ENCODE data around the gene MYO1D. TPM values are rescaled to one million over a fixed set of nuclear protein-coding genes. Genes with fewer than 3 reads are reported as not detected.

Gene MYO1D
- total and polyA plus RNA-seq, 2 of the 13 experiments (the other 11 are each of a cell fraction or from before 2014, with no cell fraction given): 13.2 to 17.3 TPM

DNA sequence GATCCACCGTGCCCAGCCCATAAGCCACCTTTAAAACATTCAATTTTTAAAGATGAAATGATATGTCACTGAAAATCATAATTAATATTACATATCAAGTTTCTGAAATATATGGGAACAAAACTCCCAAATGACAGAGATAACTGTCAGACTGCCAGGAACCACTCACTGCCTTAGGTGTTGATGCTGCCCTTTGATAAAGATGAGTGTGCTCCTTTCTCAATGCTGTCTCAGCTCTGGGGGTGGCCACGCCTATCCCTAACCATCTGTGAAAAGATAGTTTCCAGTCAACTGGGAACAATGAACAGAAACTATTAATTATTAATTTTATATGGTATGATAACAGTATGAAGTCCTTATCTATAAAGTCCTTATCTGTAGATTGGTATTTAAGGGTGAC lies 177.7 kb downstream of the MYO1D start (continued):
- TF ChIP-seq, protein P1, sequence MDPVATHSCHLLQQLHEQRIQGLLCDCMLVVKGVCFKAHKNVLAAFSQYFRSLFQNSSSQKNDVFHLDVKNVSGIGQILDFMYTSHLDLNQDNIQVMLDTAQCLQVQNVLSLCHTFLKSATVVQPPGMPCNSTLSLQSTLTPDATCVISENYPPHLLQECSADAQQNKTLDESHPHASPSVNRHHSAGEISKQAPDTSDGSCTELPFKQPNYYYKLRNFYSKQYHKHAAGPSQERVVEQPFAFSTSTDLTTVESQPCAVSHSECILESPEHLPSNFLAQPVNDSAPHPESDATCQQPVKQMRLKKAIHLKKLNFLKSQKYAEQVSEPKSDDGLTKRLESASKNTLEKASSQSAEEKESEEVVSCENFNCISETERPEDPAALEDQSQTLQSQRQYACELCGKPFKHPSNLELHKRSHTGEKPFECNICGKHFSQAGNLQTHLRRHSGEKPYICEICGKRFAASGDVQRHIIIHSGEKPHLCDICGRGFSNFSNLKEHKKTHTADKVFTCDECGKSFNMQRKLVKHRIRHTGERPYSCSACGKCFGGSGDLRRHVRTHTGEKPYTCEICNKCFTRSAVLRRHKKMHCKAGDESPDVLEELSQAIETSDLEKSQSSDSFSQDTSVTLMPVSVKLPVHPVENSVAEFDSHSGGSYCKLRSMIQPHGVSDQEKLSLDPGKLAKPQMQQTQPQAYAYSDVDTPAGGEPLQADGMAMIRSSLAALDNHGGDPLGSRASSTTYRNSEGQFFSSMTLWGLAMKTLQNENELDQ (CRISPR knock-in tag; IDR thresholded peaks at IDR 0.05; ENCODE audit: borderline replicate concordance): no peak
- TF ChIP-seq ZNF354B (CRISPR knock-in tag; IDR thresholded peaks at IDR 0.05): no peak

DNA sequence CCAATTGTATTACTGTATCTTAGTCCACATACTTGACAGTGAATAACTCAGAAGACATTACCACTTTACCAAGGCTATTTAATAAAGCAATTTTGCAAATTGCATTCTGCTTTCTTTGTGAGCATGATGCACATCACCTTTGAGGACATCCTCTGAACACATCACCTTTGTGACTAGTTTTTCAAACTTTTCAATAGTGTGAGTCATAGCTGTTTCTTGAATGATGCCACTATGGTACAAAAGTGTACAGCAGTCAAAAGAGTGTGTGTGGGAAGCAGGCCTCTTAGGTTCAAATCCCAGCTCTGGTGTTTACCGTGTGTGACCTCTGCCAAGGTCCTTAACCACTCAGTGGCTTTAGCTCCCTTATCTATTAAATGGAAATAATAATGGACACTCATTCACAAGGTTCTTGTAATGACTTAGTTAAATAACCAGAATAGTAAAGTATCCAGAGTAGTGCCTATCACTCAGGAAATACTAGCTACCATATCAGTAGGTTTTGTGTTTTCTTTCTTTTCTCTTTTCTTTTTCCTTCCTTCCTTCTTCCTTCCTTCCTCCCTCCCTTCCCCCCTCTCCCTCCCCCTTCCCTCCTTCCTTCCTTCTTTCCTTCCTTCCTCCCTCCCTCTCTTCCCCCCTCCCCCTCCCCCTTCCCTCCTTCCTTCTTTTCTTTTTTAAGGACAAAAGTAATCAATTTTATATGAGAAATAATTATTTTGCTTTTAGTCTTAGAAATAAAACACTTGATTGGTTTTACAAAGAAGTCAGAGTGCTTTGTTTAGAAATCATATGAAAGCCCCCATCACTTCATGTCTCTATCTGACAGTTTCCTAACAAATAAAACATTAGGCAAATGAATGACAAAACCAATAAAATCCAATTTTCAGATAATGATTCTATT lies 178.9 kb downstream of the MYO1D start:
- Histone ChIP-seq H3K27me3 (ENCODE audit: control insufficient read depth in 1 of 2, insufficient read depth in 2 of 2, low read length in 2 of 2) (no peaks in the 10 kb centered on the region; a peak in 1 of 5 replicates), H3K27ac (ENCODE audit: extremely low read length, insufficient read depth, low read length) (no peak overlapping the region), H3K9ac (ENCODE audit: insufficient read depth, low read depth, low read length) (no peak overlapping the region), H3K4me2 (ENCODE audit: low read depth, low read length) (no peak overlapping the region), H3K4me1 (ENCODE audit: insufficient read depth, low read length) (no peaks in the 10 kb centered on the region), H3K4me3 (replicated peaks in 1 of 3; ENCODE audit: insufficient read depth in 1 of 3, low read depth in 2 of 3, low read length in 3 of 3) (no peak overlapping the region), H2AFZ (ENCODE audit: low read length) (no peak overlapping the region), H4K20me1 (ENCODE audit: insufficient read depth, low read length) (no peaks in the 10 kb centered on the region), H3K36me3 (replicated peaks in 1 of 2; ENCODE audit: control insufficient read depth in 1 of 2, insufficient read depth in 2 of 2, low read length in 2 of 2) (no peaks in the 10 kb centered on the region), H3K79me2 (ENCODE audit: insufficient read depth, low read length) (no peaks in the 10 kb centered on the region), H3K9me3 (ENCODE audit: low read length) (no peaks in the 10 kb centered on the region)
- peak; percentile 6 for DNase-seq (ENCODE audit: low spot score)
- ATAC-seq: no peak
- in situ Hi-C loops (cut with HindIII; ENCODE audit: extremely low pct_ligation_motif_present, low pct_unique_long_range_greater_than_20kb) (no loop called here), intact Hi-C loops (cut with micrococcal nuclease; ENCODE audit: unreplicated experiment) (no loop called here)
- ChIA-PET CTCF (ENCODE audit: low intra/inter-chr PET ratio, low total read pairs) (no interaction called here), POLR2A (no interaction called here)
- peak; percentile 42 for FAIRE-seq
- no TSS peak for BruUV-seq (replicated peaks)
- 92% methylated on average over 1 of the region's 1 CpG for WGBS (ENCODE audit: low lambda C conversion rate)
- TF ChIP-seq HNRNPK (IDR thresholded peaks at IDR 0.05; ENCODE audit: low read depth, low read length, poor library complexity, severe bottlenecking) (peak; percentile 95), FIP1L1 (IDR thresholded peaks at IDR 0.05; ENCODE audit: borderline replicate concordance, insufficient read depth, low read depth, low read length) (no peak), PCBP1 (IDR thresholded peaks at IDR 0.05; ENCODE audit: borderline replicate concordance, low read depth, low read length) (0 out of 2 replicates have a peak, but pooled peaks have one; percentile 57)

Data from HepG2 (cell line).